Prostate gland (tissue), 2 donors: ENCODE measurements around the gene ARL8B.

Experiments used
- POLR2A ChIP-seq: fragments of 450-650 bp; IDR thresholded peaks from one replicate; pipeline ENCODE4 v1.6.1; 2016; ENCODE audit warnings: antibody characterized with exemption, mild to moderate bottlenecking
- POLR2AphosphoS5 ChIP-seq: sonication (generic); formaldehyde crosslinking; IDR thresholded peaks from one replicate; pipeline ENCODE4 v1.6.1; 2017; ENCODE audit warnings: antibody characterized with exemption
- TF ChIP-seq, protein P1 (sequence below), 4 experiments: fragments of 200-600 bp in 2 of 4; fragments of 450-650 bp in 2 of 4; sonication (generic) in 2 of 4; IDR thresholded peaks; 1 replicate in 3 of 4; 2 replicates in 1 of 4; pipeline ENCODE4 v1.5.1; 2016 to 2019; ENCODE audit warnings: antibody characterized with exemption in 4 of 4, mild to moderate bottlenecking in 2 of 4, moderate library complexity in 2 of 4

DNA sequence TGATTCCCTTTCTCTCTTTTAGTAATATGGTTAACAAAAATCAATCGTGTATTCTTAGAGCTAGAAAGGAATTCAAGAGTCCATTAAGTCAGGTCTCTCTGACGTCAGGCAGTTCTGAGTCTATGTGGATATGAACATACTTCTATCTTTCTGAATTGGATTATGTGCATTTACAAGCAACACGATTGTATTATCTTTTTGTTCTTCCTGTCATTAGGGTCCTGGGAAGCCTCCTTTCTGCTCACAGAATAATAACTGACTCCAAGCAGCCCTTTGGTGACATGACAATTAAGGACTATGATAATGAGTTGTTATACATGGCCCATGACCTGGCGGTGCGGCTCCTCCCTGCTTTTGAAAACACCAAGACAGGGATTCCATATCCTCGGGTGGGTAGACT, 79.4 kb downstream of the ARL8B start:
- TF ChIP-seq POLR2AphosphoS5 (no peak), POLR2A (no peak)
- TF ChIP-seq, protein P1, sequence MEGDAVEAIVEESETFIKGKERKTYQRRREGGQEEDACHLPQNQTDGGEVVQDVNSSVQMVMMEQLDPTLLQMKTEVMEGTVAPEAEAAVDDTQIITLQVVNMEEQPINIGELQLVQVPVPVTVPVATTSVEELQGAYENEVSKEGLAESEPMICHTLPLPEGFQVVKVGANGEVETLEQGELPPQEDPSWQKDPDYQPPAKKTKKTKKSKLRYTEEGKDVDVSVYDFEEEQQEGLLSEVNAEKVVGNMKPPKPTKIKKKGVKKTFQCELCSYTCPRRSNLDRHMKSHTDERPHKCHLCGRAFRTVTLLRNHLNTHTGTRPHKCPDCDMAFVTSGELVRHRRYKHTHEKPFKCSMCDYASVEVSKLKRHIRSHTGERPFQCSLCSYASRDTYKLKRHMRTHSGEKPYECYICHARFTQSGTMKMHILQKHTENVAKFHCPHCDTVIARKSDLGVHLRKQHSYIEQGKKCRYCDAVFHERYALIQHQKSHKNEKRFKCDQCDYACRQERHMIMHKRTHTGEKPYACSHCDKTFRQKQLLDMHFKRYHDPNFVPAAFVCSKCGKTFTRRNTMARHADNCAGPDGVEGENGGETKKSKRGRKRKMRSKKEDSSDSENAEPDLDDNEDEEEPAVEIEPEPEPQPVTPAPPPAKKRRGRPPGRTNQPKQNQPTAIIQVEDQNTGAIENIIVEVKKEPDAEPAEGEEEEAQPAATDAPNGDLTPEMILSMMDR (IDR thresholded peaks at IDR 0.05) = no peak
